Sigmoid colon (tissue), 4 donors: Measurements from ENCODE around the gene SCAMP3.

Experiments
- EP300 ChIP-seq, 4 donors: sonication (generic); formaldehyde crosslinking; IDR thresholded peaks; one replicate each; pipeline ENCODE4 v1.6.1; 2017; ENCODE audit warnings: antibody characterized with exemption in 4 of 4
- POLR2A ChIP-seq, 2 donors: fragments of 450-650 bp; IDR thresholded peaks; one replicate each; pipeline ENCODE4 v1.6.1; 2016; ENCODE audit warnings: antibody characterized with exemption in 2 of 2, mild to moderate bottlenecking in 2 of 2, moderate library complexity in 2 of 2
- POLR2AphosphoS5 ChIP-seq, 4 donors: sonication (generic); formaldehyde crosslinking; IDR thresholded peaks; one replicate each; pipeline ENCODE4 v1.6.1; 2017; ENCODE audit warnings: antibody characterized with exemption in 4 of 4
- TF ChIP-seq, protein P1 (sequence below), 4 experiments: fragments of 450-650 bp in 3 of 4; fragments of 200-600 bp in 1 of 4; IDR thresholded peaks; one replicate each; pipeline ENCODE4 v1.5.1; 2016 to 2019; ENCODE audit warnings: antibody characterized with exemption in 4 of 4, mild to moderate bottlenecking in 3 of 4, moderate library complexity in 2 of 4

DNA sequence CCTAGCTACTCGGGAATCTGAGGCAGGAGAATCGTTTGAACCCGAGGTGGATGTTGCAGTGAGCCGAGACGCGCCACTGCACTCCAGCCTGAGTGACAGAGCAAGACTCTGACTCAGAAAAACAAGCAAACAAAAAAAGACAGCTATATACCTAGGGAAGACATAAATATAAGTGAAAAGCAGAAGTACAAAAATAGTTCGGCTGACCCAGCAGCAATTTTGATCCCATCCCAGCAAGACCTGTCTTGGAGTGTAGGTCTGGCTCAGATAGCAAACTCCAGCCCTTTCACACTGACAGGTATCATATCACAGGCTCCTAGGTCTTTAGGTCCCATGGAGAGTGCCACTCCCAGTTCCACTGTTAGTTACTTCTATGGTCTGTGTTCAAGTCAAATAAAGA is 39.1 kb downstream of the SCAMP3 start:
- TF ChIP-seq, protein P1, sequence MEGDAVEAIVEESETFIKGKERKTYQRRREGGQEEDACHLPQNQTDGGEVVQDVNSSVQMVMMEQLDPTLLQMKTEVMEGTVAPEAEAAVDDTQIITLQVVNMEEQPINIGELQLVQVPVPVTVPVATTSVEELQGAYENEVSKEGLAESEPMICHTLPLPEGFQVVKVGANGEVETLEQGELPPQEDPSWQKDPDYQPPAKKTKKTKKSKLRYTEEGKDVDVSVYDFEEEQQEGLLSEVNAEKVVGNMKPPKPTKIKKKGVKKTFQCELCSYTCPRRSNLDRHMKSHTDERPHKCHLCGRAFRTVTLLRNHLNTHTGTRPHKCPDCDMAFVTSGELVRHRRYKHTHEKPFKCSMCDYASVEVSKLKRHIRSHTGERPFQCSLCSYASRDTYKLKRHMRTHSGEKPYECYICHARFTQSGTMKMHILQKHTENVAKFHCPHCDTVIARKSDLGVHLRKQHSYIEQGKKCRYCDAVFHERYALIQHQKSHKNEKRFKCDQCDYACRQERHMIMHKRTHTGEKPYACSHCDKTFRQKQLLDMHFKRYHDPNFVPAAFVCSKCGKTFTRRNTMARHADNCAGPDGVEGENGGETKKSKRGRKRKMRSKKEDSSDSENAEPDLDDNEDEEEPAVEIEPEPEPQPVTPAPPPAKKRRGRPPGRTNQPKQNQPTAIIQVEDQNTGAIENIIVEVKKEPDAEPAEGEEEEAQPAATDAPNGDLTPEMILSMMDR (IDR thresholded peaks at IDR 0.05) = no peak
- TF ChIP-seq POLR2A (IDR thresholded peaks at IDR 0.05) (no peak), EP300 (IDR thresholded peaks at IDR 0.05) (no peak), POLR2AphosphoS5 (IDR thresholded peaks at IDR 0.05) (no peak)
